Hypothalamus (tissue), 51 donors: Measurements from ENCODE around the gene A4GALT.
"Not testable (repeated sequence)": the region's sequence is repeated elsewhere in the genome, so short reads cannot be mapped to it uniquely, and the experiment has no call there.

Experiments
- DNase-seq, 51 donors: peaks; one replicate each; lab custom pipeline; 2025; lab: John Stamatoyannopoulos, UW

Gene A4GALT

DNA sequence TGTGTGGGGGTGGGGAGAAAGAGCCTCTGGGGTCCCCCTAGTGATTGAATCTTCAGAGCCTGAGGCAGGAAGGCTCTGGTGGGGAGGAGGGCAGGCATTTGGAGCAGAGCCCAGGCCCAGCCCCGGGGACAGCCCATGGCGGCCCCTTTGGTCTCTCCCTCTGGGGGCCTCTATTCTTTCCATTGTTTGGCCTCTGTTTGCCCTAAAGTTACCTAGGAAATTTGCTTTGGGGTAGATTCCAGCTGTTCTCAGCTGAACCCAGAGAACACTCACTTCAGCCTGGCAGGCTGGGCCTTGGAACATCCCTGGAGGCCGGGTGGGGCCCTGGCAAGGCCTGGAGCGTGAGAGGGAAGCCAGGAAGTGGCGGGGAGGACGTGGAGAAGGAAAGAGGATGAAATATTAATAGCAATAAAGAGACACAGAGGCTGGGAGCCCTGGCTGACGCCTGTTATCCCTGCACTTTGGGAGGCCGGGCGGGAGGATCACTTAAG, 22.9 kb upstream of the A4GALT start:
- no peak for DNase-seq

- DNase-seq = no peak
Measured at GRCh38 chr22:42742940-42743339, 22.3 kb upstream of the A4GALT start.

- not testable (repeated sequence) for DNase-seq
Measured at GRCh38 chr22:42740320-42740719, 19.6 kb upstream of the A4GALT start.

- DNase-seq = no peak
Measured at GRCh38 chr22:42734406-42734805, 13.7 kb upstream of the A4GALT start.

GRCh38 chr22:42733394-42733793, 12.7 kb upstream of the A4GALT start:
- DNase-seq = not testable (repeated sequence)

DNA sequence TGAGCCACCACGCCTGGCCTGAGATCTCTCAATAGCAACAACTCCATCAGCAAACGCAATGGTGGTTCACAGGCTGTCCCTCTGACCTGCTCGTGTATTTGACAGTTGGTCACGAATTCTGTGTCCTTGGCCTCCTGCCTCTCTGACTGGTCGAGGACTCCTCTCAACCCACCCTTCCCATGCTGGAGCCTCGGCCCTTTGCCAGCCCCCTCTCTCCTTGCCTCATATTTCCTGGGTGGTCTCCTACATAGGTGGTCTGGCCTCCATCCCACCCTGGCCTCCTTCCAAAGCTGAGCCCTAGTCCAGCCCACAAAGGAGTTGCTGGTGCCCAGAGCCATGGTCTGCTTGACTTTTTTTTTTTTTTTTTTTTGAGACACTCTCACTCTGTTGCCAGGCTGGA, 11.4 kb upstream of the A4GALT start:
- DNase-seq = no peak

GRCh38 chr22:42726811-42727210, 6.1 kb upstream of the A4GALT start:
- DNase-seq = no peak

DNA sequence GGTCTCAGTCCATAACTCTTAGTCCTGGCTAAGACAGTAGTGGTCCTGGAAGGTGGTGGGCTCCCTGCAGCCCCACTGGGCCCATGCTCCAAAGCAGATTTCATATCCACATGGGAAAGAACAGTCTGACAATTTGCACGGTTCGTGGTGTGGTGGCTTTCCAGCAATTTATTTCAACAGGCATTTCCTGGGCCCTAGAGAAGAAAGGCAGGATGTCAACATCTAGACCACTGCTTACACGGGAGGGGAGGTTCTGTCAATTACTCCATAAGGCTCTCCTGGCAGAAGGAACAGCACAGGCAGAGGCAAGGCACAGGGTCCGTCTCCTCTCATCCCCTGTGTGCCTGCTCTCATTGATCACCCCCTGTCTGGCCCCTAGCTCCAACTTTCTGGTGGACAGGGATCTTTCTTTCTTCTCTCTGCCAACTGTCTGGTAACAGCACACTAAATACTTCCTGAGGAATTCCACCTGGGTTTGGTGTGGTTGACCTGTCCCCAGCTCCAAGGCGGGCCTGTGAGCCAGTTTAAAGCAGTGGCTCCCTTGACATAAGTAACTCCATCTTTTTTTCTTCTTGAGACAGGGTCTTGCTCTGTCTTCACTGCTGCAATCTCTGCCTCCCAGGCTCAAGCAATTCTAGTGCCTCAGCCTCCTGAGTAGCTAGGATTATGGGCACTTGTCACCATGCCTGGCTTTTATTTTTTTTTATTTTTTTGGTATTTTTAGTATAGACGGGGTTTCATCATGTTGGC, 5.1 kb upstream of the A4GALT start:
- no peak for DNase-seq

DNA sequence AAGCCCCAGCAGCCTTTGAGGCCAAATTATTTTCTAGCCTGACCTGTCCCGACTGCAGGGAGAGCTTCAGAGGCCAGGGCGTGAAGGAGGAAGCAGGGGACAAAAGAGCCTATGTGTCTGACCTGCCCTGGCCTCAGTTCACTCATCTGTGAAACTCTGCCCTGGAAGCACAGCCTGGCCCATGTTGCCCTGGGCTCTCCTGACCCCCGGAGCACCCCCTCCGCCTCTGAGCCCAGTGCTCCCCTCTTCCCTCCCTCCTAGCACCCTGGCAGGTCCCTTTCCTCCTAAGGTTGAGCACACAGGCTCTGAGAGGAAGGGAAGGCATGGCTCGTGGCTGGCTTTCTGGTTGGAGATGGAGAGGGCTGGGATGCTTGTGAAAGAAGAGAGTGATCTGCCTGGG, 3.4 kb upstream of the A4GALT start:
- no peak for DNase-seq

- DNase-seq = no peak
Measured at GRCh38 chr22:42721045-42721434, 370 bp upstream of the A4GALT start.

DNA sequence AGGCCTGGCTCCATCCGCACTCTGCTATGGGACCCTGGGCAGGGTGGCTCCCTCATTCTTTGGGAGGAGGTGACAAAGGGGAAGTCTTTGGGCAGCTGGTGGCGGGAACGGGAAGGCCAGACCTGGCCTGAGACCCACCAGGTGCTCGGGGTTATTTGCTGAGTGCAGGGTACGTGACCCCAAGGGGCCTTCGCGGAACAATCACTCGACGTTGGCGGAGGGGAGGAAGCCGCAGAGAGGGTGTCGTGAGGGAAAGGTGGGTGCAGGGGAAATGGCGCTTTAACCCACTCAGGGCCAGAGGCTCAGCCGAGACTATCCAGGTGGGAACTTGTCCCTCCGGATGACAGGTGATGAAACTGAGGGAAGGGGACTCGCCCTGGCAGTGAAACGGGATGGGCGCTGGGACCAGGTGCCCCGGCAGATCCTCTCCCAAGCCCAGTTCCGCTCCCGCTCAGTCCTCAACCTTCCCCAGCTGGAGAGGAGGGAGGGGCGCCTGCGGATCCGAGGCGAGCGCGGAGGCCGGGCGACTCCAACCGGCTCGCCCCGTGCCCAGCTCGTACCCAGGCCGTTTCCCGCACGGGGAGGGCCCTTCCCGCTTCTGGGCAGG, 911 bp downstream of the A4GALT start:
- DNase-seq = no peak

DNA sequence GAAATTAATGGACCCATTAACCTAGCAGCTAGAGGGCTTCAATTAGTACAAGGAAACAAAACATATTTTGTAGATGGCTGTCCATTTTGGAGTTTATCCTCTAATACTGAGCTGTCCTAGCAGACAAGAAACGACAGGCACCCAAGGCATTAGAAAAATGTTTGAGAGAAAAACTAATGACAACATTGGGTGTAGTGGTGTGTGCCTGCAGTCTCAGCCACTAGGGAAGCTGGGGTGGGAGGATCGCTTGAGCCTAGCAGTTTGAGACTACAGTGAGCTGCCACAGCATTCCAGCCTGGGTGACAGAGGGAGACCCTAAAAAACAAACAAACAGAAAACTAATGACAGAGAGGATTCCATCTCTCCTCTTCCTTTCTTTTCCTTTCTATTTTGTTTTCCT, 1.5 kb downstream of the A4GALT start:
- DNase-seq = no peak

- no peak for DNase-seq
Measured at GRCh38 chr22:42717197-42717928, 3.3 kb downstream of the A4GALT start.

- no peak for DNase-seq
Measured at GRCh38 chr22:42716649-42717127, 4.0 kb downstream of the A4GALT start.

GRCh38 chr22:42716221-42716620, 4.4 kb downstream of the A4GALT start:
- no peak for DNase-seq

- DNase-seq = no peak
Measured at GRCh38 chr22:42714768-42715390, 5.8 kb downstream of the A4GALT start.

DNA sequence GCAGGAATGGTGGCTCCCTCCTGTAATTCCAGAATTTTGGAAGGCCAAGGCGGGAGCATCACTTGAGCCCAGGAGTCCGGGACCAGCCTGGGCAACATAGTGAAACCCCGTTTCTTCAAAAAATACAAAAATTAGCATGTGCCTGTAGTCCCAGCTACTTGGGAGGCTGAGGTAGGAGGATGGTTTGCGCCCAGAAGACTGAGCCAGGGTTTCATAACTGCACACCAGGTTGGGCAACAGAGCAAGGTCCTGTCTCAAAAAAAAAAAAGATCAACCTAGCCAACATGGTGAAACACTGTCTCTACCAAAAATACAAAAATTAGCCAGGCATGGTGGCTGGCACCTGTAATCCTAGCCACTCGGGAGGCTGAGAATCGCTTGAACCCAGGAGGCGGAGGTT, 6.4 kb downstream of the A4GALT start:
- DNase-seq = no peak

DNA sequence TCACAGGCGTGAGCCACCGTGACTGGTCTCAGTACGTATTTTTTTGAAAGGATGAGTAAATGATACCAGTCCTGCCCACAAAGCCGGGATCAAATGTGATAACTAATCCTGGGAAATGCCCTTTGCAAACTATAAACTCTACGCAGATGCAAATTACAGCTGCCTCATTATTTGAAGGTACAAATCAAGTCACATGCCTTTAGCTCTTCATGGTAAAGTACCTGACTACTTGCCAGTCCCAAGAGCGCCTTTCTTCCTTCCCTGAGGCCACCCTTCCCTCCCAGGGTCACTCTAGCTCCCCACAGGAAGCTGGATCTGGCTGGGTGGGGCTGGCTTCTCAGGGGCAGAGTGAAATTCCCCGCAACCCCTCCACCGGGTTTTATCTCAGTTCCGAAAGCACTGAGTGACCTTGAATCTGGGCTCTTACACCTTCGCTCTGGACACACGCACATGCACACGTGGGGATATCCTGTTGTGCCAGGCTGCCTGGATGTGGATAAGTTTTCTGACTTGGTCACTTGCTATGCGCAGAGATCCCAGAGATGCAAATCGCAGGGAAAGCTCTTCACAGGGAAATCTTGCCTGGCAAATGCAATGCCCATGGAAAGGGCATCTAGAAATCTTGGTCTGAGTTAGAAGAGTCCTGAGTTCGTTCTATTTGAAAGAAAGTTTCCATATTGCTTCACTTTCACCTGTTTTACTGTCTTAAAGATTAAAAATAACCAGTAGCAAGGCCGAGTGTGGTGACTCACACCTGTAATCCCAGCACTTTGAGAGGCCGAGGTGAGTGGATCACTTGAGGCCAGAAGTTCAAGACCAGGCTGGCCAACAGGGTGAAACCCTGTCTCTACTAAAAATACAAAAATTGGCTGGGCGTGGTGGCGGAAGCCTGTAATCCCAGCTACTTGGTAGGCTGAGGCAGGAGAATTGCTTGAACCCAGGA, 8.5 kb downstream of the A4GALT start:
- DNase-seq = no peak

- DNase-seq = no peak
Measured at GRCh38 chr22:42711281-42711731, 9.4 kb downstream of the A4GALT start.

DNA sequence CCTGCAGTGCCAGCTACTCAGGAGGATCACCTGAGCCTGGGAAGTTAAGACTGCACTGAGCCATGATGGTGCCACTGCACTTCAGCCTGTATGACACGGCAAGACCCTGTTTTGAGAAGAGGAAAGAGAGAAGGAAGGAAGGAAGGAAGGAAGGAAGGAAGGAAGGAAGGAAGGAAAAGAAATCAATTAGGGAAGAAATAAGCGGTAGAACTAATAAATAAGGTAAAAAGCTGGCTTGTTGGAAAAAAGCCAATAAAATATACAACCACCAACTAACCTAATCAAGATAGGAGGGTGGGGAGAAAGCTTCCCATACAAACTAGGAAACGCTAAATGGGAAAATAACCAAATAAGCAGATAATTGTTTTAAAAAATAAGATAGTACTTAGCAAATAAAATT, 12.3 kb downstream of the A4GALT start:
- no peak for DNase-seq
